DMS114 treated with DMSO at 0.1 percent for 48 hours (cell line): ENCODE results near the gene DDB1.

Experiments
- DNase-seq: peaks from one replicate; lab custom pipeline; 2025; ENCODE audit not compliant: unreplicated experiment; lab: John Stamatoyannopoulos, UW

The DDB1 gene

GRCh38 chr11:61336171-61336935 lies 3.4 kb upstream of the DDB1 start:
- peak; percentile 55 for DNase-seq

- no peak for DNase-seq
Measured at GRCh38 chr11:61335355-61335710, 2.4 kb upstream of the DDB1 start.

DNA sequence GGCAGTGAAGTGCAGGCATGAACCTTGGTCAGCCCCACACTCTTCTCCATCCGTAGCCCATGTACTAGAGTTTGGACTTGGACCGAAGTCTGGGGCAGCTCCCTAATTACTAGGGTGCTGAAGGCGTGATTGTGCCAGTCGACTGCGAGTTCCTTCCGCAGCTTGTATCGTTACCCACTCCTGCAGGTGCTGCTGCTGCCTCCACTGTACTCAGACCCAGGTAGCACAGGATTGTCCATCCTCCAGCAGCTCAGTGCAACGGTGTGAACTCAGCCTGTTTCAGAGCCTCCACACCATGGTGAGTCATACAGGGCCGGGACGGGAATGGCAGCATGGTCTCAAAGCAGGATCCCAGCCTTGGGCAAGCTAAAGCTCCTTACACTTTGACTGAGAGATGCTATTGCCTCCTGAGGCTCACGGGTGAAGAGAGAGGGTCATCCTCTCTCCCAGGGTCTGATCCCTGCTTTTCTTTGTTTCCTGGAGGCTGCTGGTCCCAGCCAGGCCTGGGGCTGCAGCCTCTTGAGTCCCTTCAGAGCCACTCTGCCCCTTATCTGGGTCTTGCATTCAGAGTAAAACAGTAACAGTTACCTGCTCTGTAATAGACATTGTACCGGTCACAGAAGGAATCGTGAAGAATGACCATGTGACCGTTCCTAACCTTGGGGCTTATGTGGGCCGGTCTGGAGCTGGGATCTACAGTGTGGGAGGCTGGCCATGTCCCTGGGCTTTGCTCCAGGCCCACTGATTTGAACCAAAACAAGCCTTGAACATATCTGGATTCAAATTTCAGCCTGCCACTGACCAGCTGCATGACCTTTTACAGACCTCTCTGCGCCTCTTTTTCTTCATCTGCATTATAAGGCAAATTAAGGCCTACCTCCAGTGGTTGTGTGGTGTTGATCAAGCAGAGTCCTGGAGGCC lies 1.8 kb upstream of the DDB1 start:
- no peak for DNase-seq

GRCh38 chr11:61333550-61334433 lies 887 bp upstream of the DDB1 start:
- DNase-seq = no peak

DNA sequence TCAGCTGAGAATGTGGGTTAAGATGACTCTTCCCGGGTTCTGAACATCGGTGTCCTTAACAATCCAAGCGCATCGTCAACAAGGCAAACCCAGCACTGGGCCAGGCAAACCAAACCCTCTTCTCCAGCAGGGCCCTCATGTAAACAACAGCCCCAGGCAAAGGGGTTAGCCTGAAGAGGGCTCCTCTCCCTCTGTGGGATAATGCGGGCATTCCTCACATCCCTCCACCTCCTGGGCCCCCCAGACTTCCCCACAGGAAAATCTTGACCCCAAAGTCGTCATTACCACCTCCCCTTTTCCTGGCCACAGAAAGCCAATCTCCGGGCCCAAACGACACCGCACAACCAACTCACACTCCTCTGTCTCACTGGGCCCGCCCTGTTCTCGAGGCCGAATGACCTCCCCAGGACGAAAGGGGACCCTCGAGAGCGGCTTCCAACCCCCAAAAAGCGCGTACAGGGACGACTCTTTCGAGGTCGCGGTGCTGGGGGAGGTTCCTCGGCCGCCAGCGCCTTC lies 566 bp downstream of the DDB1 start:
- DNase-seq = peak; percentile 8

DNA sequence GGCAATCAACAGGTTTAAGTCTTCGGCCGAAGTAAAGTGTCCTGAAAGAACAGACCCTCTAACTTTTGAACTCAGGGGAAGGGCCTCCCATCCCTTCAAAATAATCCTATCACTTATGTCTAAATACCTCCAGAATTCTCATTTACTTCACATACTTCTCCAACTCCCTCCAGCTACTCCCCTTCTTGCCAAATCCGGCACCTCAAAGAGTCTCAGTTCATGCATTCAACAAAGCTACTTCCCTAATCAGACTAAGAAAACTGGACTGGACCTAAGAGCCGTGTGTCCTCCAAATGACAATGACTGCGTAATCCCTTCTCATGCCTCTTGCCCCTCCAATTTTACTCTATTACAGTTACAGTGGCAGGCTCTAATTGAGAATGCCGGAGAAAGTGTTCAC lies 1.3 kb downstream of the DDB1 start:
- DNase-seq = no peak

DNA sequence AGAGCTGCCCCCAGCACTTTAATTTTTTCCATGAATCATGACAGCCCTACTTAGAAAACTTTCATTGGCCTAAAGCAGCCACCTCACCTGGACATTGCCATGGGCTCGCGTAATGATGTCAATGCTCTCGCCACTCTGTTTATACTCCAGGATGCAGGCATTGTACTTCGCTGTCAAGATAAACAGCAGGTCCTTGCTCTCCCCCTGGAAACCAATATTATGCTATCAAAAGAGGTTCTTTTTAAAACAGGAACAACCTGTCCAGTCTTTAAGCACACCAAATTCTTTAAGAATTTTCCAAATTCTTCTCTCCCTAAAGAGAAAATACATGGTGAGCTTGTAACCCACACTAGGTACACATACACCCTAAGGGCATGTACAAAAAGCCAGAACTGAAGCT lies 3.0 kb downstream of the DDB1 start:
- no peak for DNase-seq

GRCh38 chr11:61328351-61328750 lies 4.6 kb downstream of the DDB1 start:
- no peak for DNase-seq

- DNase-seq = no peak
Measured at GRCh38 chr11:61327669-61328071, 5.2 kb downstream of the DDB1 start.

- DNase-seq = no peak
Measured at GRCh38 chr11:61325649-61326414, 7.1 kb downstream of the DDB1 start.

- no peak for DNase-seq
Measured at GRCh38 chr11:61315260-61315659, 17.6 kb downstream of the DDB1 start.

GRCh38 chr11:61310749-61311148 lies 22.2 kb downstream of the DDB1 start:
- DNase-seq = no peak

GRCh38 chr11:61309739-61310138 lies 23.2 kb downstream of the DDB1 start:
- no peak for DNase-seq

DNA sequence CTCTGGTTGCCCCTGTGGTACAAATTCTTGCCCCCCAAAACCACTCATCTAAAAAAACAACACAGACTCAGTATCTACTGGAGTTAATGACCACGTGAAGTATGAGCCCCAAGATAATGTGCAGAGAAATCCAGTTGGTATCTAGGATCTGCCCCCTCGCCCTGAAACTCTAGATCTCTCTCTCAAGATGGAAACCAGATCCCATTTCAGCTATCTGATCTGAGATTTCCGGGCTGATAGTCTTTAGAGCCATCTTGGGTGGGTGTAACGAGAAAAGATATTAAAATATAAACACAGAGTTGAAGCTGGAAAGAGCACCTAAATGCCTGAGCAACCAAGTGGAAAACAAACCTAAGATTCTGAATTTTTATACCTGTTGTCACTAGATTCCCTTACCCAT lies 23.8 kb downstream of the DDB1 start:
- no peak for DNase-seq

- no peak for DNase-seq
Measured at GRCh38 chr11:61307354-61307753, 25.6 kb downstream of the DDB1 start.

DNA sequence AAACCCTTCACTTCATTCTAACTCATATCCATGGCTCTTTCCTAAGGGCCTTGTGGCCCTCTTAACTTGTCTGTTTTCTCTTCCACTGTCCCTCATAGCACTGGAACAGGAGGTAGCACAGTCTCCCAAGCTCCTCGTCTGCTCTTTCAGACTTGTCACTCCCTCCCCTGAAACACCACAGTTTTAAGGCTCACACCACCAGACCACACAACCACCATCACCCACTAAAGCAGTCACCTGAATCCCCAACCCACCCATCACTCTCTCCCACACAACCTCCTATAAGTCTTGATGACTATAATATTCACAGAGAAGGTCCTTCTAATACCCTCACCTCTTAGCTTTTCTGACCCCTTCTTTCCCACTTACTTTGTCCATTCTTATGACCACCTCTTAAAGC lies 26.7 kb downstream of the DDB1 start:
- DNase-seq = no peak

DNA sequence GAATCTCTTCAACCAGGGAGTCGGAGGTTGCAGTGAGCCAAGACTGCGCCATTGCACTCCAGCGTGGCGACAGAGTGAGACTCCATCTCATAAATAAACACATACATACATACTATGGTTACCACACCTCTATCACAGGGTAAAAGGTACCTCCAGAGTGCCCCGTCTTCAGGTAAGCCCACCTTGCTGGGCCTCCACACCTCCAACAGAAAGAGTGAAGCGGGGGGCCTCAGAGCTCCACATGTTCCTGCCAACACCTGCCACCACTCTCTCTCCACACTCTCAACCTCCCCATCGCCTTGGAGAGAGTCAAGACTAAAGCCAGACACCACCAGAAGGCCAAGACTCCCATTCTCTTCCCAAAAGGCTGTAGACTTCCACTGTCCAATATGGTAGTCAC lies 27.5 kb downstream of the DDB1 start:
- no peak for DNase-seq

DNA sequence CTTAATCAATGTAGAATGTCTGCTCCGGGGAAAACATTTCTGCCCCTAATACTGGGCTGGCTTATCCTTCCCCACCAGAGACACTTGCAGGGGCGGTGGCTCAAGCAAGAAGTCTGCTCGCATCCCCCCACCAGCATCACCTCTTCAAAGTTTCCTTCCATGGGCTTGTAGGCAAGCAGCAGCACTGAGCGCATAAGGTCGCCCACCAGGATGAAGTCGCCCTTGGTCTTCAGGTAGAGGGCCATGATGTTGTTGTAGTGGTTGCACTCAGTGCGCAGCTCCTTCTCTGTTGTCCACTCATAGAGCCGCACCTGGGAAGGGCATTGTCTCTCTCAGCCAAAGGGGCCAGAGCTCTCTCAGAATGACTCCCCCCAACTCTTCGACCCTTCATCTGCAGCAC lies 29.2 kb downstream of the DDB1 start:
- DNase-seq = no peak

DNA sequence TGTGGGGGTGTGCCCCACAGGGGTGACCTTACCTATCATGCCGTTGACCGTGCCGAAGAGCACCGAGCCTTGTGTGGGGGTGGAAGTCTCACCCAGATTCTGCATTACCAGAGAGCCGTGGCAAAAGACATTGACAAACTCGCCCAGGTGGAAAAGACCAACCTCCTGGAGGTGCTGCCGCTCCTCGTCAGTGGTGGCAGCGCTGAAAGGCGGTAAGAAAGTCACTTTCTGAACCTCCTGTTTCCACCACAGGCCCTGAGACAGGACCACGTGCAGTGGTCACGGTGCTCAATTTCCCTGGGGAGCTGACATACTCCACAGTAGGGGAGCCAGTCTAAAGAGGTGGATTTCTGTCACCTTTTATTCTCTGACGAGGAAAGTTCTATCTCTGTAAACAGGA lies 30.4 kb downstream of the DDB1 start:
- DNase-seq = no peak

- DNase-seq = no peak
Measured at GRCh38 chr11:61298663-61299244, 34.2 kb downstream of the DDB1 start.
